HG03575 (cell line): ENCODE results near the gene CACNG7.
"Not testable (repeated sequence)": the region's sequence is repeated elsewhere in the genome, so short reads cannot be mapped to it uniquely, and the experiment has no call there.

ENCODE experiments used
- ATAC-seq: cut with Tn5 transposase; IDR thresholded peaks from one replicate; pipeline ENCODE4 v1.9.1; 2021; ENCODE audit not compliant: unreplicated experiment, insufficient number of reproducible peaks, low FRiP score; ENCODE audit errors: extremely low read depth

CACNG7 gene

GRCh38 chr19:53908935-53909415 is at the start of gene CACNG7:
Gene CACNG7, plus strand, starts transcription at chr19:53909278. Its CDS starts 3,554 bp downstream, at chr19:53912832.
- no peak for ATAC-seq

- no peak for ATAC-seq
Observed at GRCh38 chr19:53864308-53864836, 44.7 kb upstream of the CACNG7 start.

GRCh38 chr19:53865523-53865917 is 43.6 kb upstream of the CACNG7 start:
- ATAC-seq, result no peak

DNA sequence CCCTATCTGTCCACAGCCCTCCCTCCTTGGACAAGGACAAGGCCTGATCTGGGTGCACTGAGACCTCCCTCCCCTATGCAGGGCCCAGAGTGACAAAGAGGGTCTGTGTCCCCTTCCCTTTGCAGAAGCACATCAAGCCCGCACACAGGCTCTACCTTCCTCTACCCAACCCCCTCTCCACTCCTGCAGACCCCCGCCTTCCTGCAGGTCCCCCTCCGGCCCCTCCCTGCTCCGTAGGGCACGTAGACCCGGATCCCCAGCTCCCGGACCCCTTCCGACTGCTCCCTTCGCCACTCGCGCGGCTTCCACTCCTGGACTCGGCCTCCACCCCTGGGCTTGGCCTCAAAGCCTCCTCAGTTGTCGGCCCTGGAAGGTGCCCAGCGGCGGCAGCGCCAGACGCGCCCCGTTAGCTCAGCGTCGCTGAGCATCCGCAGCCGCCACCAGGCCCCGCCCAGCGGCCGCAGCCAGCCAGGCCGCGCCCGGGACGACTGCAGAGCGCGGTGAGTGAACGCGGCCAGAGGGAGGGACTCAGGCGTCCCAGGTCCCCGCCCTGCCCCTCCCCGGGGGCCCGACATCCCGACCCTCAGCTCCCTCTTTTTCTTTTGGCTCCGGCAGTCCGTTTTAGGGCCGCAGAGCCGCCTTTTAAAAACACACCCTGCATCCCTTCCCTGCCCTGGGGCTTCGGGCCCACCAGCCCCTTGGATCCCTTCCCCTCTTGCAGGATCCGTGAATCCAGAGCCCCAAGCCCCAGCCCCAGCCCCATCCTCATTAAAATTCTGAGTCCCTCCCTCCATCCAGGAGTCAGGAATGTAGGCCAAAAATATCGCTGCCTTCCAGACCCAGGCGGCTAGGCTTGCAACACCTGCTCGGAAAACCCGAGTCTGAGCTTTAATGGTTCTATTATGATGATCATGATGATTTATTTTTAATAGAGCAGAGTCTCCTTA is 42.9 kb upstream of the CACNG7 start:
- ATAC-seq, result no peak

DNA sequence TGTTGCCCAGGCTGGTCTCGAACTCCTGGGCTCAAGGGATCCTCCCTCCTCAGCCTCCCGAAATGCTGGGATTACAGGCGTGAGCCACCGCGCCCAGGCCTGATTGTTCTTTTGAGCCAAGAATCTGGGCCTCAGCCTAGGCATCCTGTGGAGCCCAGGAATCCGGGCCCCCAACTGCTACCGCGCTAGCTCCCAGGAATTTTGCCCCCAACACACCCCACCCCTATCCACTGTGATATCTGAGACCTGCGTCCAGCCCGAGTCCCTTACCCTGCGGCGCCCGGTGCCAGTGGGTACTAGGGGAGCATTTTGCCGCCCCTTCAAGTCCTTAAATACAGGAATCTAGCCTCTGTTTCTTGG is 42.2 kb upstream of the CACNG7 start:
- no peak for ATAC-seq

- ATAC-seq, result no peak
Observed at GRCh38 chr19:53867225-53868090, 41.6 kb upstream of the CACNG7 start, which contains the start of gene MYADM. Gene MYADM, plus strand, starts transcription at chr19:53867883. Its CDS starts 5,647 bp downstream, at chr19:53873530.

- ATAC-seq, result no peak
Observed at GRCh38 chr19:53868091-53868891, 40.8 kb upstream of the CACNG7 start.

GRCh38 chr19:53868892-53869804 is 39.9 kb upstream of the CACNG7 start:
- no peak for ATAC-seq

DNA sequence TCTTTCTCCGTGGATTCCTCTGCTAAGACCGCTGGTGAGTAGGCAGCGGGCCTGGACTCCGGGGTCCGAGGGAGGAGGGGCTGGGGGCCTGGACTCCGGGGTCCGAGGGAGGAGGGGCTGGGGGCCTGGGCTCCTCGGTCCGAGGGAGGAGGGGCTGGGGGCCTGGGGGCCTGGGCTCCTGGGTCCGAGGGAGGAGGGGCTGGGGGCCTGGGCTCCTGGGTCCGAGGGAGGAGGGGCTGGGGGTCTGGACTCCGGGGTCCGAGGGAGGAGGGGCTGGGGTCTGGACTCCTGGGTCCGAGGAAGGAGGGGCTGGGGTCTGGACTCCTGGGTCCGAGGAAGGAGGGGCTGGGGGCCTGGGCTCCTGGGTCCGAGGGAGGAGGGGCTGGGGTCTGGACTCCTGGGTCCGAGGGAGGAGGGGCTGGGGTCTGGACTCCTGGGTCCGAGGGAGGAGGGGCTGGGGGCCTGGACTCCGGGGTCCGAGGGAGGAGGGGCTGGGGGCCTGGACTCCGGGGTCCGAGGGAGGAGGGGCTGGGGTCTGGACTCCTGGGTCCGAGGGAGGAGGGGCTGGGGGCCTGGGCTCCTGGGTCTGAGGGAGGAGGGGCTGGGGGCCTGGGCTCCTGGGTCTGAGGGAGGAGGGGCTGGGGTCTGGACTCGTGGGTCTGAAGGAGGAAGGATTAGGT is 39.1 kb upstream of the CACNG7 start:
- not testable (repeated sequence) for ATAC-seq

DNA sequence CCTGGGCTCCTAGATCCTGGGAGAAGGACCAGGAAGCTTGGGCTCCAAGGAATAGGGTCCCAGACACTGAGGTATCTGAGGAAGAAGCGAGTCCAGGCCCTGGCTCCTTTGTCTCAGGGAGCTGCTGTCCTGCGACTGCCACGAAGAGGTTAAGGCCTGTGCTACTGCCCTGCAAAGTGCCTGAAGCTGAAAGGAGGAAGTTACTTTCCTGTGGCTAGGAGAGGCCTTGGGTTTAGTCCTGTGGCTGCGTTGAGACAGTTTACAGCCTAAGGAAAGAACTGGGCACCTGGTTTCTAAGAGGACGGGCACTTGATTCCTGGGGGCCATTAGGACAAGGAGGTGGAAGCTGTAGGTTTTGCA is 38.6 kb upstream of the CACNG7 start:
- ATAC-seq, result no peak

DNA sequence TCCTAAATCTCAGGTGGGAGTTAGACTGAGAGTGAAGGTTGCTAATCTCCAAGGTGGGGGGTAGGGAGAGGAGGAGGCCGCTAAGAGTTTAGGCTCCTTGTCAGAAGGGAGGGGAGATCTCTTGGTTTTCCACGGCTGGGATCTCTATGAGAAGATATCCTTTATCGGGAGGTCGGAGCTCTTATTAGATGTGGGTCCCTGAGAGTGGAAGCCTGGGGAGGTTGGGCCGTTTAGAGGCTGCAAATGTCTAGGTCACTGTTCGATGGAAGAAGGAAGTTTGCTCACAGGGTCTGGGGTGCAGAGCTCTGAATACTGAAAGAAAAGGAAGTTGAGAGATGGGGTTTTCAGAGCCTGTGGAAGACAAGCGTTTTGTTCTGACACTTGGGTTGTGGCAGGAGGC is 37.6 kb upstream of the CACNG7 start:
- ATAC-seq, result no peak

- no peak for ATAC-seq
Observed at GRCh38 chr19:53872762-53873161, 36.3 kb upstream of the CACNG7 start.

DNA sequence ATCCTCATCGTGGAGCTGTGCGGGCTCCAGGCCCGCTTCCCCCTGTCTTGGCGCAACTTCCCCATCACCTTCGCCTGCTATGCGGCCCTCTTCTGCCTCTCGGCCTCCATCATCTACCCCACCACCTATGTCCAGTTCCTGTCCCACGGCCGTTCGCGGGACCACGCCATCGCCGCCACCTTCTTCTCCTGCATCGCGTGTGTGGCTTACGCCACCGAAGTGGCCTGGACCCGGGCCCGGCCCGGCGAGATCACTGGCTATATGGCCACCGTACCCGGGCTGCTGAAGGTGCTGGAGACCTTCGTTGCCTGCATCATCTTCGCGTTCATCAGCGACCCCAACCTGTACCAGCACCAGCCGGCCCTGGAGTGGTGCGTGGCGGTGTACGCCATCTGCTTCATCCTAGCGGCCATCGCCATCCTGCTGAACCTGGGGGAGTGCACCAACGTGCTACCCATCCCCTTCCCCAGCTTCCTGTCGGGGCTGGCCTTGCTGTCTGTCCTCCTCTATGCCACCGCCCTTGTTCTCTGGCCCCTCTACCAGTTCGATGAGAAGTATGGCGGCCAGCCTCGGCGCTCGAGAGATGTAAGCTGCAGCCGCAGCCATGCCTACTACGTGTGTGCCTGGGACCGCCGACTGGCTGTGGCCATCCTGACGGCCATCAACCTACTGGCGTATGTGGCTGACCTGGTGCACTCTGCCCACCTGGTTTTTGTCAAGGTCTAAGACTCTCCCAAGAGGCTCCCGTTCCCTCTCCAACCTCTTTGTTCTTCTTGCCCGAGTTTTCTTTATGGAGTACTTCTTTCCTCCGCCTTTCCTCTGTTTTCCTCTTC is 35.1 kb upstream of the CACNG7 start:
- ATAC-seq, result no peak

GRCh38 chr19:53874606-53874990 is 34.5 kb upstream of the CACNG7 start:
- ATAC-seq, result no peak

DNA sequence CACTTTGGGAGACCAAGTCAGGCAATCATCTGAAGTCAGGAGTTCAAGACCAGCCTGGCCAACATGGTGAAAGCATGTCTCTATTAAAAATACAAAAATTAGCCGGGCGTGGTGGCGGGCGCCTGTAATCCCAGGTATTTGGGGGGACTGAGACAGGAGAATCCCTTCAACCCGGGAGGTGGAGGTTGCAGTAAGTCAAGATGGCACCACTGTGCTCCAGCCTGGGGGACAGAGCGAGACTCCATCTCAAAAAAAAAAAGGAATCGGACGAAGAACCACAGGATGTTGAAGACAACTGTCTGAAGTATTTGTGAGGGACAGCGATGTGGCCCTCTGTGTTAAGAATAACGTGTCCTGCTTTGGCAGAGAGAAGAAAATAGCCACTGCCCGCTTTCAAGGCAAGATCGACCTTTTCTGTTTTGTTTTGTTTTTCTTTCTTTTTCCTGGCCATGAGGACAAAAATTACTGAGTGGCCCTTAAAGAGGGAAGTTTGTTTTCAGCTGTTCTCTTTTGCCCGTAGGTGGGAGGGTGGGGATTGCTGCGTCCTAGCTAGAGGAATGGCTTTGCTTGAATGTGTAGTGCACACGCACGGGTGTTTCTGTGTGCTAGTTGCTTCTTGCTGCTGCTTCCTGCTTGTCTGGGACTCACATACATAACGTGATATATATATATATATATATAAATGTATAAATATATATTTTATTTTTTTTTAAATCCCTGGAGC is 33.3 kb upstream of the CACNG7 start:
- no peak for ATAC-seq

DNA sequence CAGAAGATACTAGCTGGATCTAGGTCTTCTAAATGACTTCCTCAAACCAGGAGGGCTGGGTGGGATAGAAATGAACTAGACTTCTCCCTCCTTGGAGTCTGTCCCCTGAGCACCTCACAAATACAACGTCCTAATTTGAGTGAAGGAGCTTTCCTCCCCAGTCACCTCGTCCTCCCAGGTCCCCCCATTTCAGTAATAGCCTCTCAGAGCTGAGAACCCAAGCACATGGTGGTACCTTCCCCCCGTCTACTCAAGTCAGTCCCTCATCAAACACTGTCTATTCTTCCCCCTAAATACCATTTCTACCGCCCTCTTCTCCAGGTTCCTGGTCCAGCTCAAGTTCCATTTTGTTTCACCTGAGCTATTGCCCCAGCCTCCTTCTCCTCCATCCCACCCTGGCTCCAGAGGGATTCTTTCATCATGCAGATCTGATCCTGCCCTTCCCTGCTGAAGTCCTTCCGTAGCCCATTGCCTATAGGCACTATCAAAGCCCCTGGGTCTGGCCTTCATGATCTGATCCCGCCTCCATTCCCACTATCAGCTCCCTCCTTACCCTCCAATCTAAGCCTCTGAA is 32.3 kb upstream of the CACNG7 start:
- ATAC-seq, result no peak
